ENCODE results near the gene SCN2B. TPM values are rescaled to one million over a fixed set of nuclear protein-coding genes. Genes with fewer than 3 reads are reported as not detected.

Gene SCN2B
- total RNA-seq, 1 experiment from 2014 or later = not detected

DNA sequence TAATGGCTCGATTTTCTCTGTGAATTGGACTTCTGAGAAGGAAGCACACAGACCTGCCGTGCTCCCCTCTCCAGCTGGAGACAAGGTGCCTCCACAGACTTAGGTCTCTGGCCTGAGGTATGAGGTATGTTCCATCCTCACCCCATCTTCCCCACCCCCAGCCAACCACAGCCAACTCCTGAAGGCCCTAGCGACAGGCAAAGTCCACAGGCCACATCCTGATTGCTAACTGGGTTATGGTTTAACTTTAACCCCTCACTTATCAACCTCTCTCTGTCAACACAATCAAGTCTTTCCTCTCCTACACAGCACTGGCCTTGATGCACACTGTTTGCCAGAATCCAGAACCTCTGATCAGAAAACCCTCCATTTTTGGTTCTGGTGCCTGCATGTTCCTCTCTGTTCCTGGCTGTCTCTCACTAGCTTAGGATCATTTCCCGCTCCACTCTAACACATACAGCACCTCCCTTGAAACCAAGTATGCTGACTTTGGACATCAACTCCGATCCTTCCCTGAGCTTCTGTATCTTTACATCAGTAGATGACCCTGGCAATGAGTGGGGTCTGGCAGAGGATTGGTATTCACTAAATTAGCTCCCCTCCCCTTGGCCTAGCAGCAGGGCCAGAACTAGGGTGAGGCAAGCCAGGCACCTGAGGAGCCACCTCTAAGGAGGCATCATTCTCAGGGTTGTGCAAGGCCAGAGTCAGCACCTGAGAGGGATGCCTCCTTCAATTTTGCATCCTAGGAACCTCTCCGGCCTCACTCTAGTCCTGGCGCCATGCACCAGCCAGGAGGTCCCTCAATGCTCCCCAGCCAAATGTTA is 26.4 kb upstream of the SCN2B start:
- no peaks in the 10 kb centered on the region for H3K79me2 ChIP-seq (ENCODE audit: low read length)
- H3K4me2 ChIP-seq (ENCODE audit: low read depth, low read length, poor library complexity, severe bottlenecking) = no peak overlapping the region
- H3K9ac ChIP-seq (ENCODE audit: low read length) = no peak overlapping the region
- H3K27me3 ChIP-seq (ENCODE audit: low read length) = no peaks in the 10 kb centered on the region
- no peak for DNase-seq
- H3K9me3 ChIP-seq (ENCODE audit: low read length) = no peaks in the 10 kb centered on the region
- H3K27ac ChIP-seq (ENCODE audit: low read length) = no peak overlapping the region
- no peaks in the 10 kb centered on the region for H3K9me2 ChIP-seq (replicated peaks; ENCODE audit: insufficient read depth, low read length)
- H3K4me1 ChIP-seq (ENCODE audit: low read length) = peaks cover 29% of the 10 kb centered on the region
- H3K36me3 ChIP-seq (ENCODE audit: insufficient read depth, low read length) = no peaks in the 10 kb centered on the region
- no peaks in the 10 kb centered on the region for H4K20me1 ChIP-seq (ENCODE audit: insufficient read depth, low read depth, low read length)
- H3K4me3 ChIP-seq (ENCODE audit: low read length) = no peak overlapping the region
- no peak overlapping the region for H2AFZ ChIP-seq (ENCODE audit: low read length)

DNA sequence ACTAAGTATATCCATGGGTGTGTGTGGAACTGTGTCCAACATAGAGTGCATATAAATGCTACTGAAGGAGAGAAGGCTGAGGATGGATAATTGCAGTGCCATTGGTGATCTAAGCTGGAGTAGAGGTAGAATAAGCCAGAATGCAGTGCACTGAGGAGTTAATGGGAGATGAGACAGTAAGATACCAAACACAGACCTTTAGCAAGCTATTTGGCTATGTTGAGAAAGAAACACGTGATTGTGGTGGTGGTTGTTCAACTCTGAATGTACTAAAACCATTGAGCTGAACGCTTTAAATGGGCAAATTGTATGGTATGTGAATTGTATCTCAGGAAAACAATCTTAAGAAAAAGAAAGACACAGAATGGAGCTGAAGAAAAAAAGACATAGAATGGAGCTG is 25.5 kb upstream of the SCN2B start:
- H3K4me3 ChIP-seq (ENCODE audit: low read length) = no peak overlapping the region
- no peaks in the 10 kb centered on the region for H3K79me2 ChIP-seq (ENCODE audit: low read length)
- no peak overlapping the region for H3K27ac ChIP-seq (ENCODE audit: low read length)
- H3K9me3 ChIP-seq (ENCODE audit: low read length) = no peaks in the 10 kb centered on the region
- H3K4me1 ChIP-seq (ENCODE audit: low read length) = peaks cover 33% of the 10 kb centered on the region
- no peak overlapping the region for H3K9ac ChIP-seq (ENCODE audit: low read length)
- no peaks in the 10 kb centered on the region for H3K27me3 ChIP-seq (ENCODE audit: low read length)
- no peaks in the 10 kb centered on the region for H3K36me3 ChIP-seq (ENCODE audit: insufficient read depth, low read length)
- no peak overlapping the region for H3K4me2 ChIP-seq (ENCODE audit: low read depth, low read length, poor library complexity, severe bottlenecking)
- H2AFZ ChIP-seq (ENCODE audit: low read length) = no peak overlapping the region
- no peak for DNase-seq
- no peaks in the 10 kb centered on the region for H3K9me2 ChIP-seq (replicated peaks; ENCODE audit: insufficient read depth, low read length)
- no peaks in the 10 kb centered on the region for H4K20me1 ChIP-seq (ENCODE audit: insufficient read depth, low read depth, low read length)

DNA sequence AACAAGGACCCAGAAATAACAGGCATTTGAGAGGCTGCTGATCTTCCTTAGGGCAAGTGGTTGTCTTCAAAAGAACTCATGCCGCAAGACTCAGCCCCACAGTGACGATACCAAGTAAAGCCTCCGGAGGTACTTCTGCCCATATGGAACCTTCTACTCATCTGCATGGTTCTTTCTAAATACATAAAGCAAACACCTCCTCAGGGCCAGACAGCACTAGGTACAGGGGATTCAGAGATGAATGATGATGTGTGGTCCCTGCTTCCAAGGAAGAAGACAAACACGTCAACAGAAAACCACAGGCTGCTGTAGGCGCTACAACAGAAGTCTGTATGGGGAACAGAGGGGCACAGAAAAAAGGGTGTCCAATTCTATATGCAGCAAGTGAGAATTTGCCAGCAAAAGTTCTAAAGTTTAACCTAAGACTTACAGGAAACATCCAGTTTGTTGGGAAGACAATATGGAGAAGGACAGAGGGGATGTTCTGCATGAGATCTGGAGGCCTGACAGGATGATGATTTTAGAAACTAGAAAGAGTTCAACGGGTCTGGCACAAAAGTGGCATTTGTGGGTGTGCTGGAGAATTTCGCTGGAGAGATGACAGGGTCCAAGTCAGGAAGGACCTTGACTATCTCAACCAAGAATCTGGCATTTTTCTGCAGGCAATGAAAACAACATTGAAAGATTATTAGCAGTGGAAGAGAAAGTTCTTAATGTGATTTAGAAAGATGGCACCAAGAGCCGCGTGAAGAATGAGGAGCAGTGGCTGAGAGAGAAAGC is 24.7 kb upstream of the SCN2B start:
- Histone ChIP-seq H3K36me3 (ENCODE audit: insufficient read depth, low read length) (no peaks in the 10 kb centered on the region), H3K9me2 (replicated peaks; ENCODE audit: insufficient read depth, low read length) (no peaks in the 10 kb centered on the region), H3K27ac (ENCODE audit: low read length) (no peak overlapping the region), H3K79me2 (ENCODE audit: low read length) (no peaks in the 10 kb centered on the region), H4K20me1 (ENCODE audit: insufficient read depth, low read depth, low read length) (no peaks in the 10 kb centered on the region), H3K9me3 (ENCODE audit: low read length) (no peaks in the 10 kb centered on the region), H3K27me3 (ENCODE audit: low read length) (no peaks in the 10 kb centered on the region), H3K4me2 (ENCODE audit: low read depth, low read length, poor library complexity, severe bottlenecking) (no peak overlapping the region), H3K4me3 (ENCODE audit: low read length) (no peak overlapping the region), H3K4me1 (ENCODE audit: low read length) (peaks cover 24% of the 10 kb centered on the region), H2AFZ (ENCODE audit: low read length) (no peak overlapping the region), H3K9ac (ENCODE audit: low read length) (no peak overlapping the region)
- DNase-seq = no peak

DNA sequence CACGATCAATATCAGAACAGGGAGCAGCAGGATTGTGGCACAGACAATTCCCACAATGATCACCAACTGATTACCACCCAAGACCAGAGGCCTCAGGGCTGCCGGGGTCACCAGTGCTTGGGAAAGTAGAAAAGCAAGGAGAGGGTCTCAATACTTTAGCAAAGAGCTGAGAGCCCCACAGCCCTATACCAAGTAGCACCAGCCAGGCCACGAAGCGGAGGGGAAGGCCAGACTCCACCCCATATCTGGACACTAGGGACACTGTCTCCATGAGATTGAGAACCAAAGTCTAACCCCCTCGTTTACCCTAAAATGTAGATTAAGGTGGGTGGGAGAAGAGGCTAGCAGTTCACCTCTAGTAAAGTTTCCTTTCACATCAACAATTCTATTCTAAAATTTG is 24.1 kb upstream of the SCN2B start:
- Histone ChIP-seq H3K4me3 (ENCODE audit: low read length) (no peak overlapping the region), H3K9me2 (replicated peaks; ENCODE audit: insufficient read depth, low read length) (no peaks in the 10 kb centered on the region), H3K79me2 (ENCODE audit: low read length) (no peaks in the 10 kb centered on the region), H3K9me3 (ENCODE audit: low read length) (no peaks in the 10 kb centered on the region), H3K27ac (ENCODE audit: low read length) (no peak overlapping the region), H3K4me1 (ENCODE audit: low read length) (peaks cover 23% of the 10 kb centered on the region), H3K36me3 (ENCODE audit: insufficient read depth, low read length) (no peaks in the 10 kb centered on the region), H4K20me1 (ENCODE audit: insufficient read depth, low read depth, low read length) (no peaks in the 10 kb centered on the region), H3K27me3 (ENCODE audit: low read length) (no peaks in the 10 kb centered on the region), H3K9ac (ENCODE audit: low read length) (no peak overlapping the region), H2AFZ (ENCODE audit: low read length) (no peak overlapping the region), H3K4me2 (ENCODE audit: low read depth, low read length, poor library complexity, severe bottlenecking) (no peak overlapping the region)
- no peak for DNase-seq

DNA sequence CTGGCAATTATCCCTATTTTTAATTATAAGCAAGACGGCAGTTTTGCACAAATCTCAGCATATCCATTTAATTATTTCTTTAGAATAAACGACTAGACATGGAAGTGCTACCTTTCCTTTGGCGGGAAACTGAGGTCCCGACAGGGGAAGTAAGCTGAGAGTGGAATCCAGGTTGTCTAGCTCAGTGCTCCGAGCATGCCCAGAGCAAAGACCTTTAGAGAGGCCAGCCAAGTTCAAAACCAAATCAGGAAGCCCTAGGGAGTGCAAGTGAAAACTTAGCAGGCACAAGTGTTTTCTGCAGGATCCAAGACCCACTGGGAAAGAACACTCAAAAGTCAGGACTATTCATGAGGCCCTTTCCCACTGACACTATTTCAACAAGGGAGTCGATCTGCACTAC is 22.7 kb upstream of the SCN2B start:
- Histone ChIP-seq H3K4me3 (ENCODE audit: low read length) (no peak overlapping the region), H3K9me2 (replicated peaks; ENCODE audit: insufficient read depth, low read length) (no peaks in the 10 kb centered on the region), H2AFZ (ENCODE audit: low read length) (no peak overlapping the region), H3K27ac (ENCODE audit: low read length) (peak overlapping the region; percentile 61; the same call in 1 of the 2 replicates), H4K20me1 (ENCODE audit: insufficient read depth, low read depth, low read length) (no peaks in the 10 kb centered on the region), H3K36me3 (ENCODE audit: insufficient read depth, low read length) (no peaks in the 10 kb centered on the region), H3K79me2 (ENCODE audit: low read length) (no peaks in the 10 kb centered on the region), H3K4me2 (ENCODE audit: low read depth, low read length, poor library complexity, severe bottlenecking) (no peak overlapping the region), H3K9me3 (ENCODE audit: low read length) (no peaks in the 10 kb centered on the region), H3K9ac (ENCODE audit: low read length) (no peak overlapping the region), H3K27me3 (ENCODE audit: low read length) (no peaks in the 10 kb centered on the region), H3K4me1 (ENCODE audit: low read length) (peaks cover 23% of the 10 kb centered on the region)
- no peak for DNase-seq

DNA sequence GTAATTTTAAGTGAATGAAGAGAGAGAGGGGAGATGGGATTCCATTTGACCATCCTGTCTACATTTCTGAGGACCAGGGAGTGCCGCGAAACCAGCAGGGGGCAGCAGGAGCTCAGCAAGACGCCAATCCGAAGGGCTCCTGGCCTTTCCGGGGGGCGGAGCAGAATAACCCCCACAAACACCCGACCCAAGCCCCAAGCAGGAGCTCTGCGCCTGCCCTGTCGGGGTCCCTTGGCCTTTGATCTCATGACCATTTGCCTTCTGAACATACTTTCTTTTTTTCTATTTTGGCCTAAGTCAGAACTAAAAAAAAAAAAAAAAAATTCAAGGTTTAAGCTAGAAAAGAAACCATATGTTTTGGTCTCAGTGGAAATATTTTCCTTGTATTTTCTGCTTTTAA is 21.9 kb upstream of the SCN2B start:
- Histone ChIP-seq H3K36me3 (ENCODE audit: insufficient read depth, low read length) (no peaks in the 10 kb centered on the region), H3K4me1 (ENCODE audit: low read length) (peaks cover 23% of the 10 kb centered on the region), H3K9me2 (replicated peaks; ENCODE audit: insufficient read depth, low read length) (no peaks in the 10 kb centered on the region), H4K20me1 (ENCODE audit: insufficient read depth, low read depth, low read length) (no peaks in the 10 kb centered on the region), H3K9me3 (ENCODE audit: low read length) (no peaks in the 10 kb centered on the region), H3K27me3 (ENCODE audit: low read length) (no peaks in the 10 kb centered on the region), H2AFZ (ENCODE audit: low read length) (peak overlapping the region; percentile 12; the same call in 1 of the 2 replicates), H3K9ac (ENCODE audit: low read length) (no peak overlapping the region), H3K4me3 (ENCODE audit: low read length) (no peak overlapping the region), H3K4me2 (ENCODE audit: low read depth, low read length, poor library complexity, severe bottlenecking) (peak overlapping the region; percentile 54), H3K79me2 (ENCODE audit: low read length) (no peaks in the 10 kb centered on the region), H3K27ac (ENCODE audit: low read length) (peak overlapping the region; percentile 61; the same call in 1 of the 2 replicates)
- DNase-seq = peak; percentile 88

DNA sequence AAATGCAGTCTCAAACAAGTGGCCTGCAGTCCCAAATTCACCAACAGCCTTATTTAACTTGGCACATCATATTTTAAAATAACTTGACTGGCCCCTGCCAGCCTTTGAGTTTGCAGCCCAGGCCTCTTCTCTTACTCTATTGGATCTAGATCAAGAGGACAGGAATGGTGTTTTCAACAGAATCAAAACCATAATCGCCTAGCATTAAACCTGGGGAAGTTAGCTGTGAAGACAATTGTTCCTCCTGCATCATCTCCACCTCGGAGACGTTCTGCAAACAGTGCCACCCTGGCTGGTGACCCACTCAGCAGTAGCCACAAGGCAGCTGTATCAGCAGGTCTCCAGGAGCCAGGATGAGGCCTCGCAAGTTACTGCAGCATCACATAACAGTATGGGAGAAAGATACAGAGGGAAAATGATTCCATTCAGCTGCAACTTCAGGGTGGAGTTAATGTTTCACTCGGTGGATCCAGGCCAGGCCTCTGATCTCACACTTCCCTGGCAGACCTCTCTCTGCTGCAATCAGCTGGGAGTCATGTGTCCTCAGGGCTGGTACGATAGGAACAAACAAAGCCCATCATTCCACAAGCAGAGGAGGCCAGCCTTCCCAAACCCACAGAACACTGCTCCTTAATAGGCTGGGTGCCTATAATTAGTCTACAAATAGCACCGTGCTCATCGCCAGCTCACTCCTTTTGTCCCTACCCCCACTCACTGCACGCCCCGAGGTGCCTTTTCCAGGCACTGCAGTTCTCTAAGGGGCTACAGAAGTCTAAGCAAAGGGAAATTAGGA is 18.6 kb upstream of the SCN2B start:
- Histone ChIP-seq H3K9ac (ENCODE audit: low read length) (no peak overlapping the region), H4K20me1 (ENCODE audit: insufficient read depth, low read depth, low read length) (no peaks in the 10 kb centered on the region), H3K27me3 (ENCODE audit: low read length) (no peaks in the 10 kb centered on the region), H3K79me2 (ENCODE audit: low read length) (no peaks in the 10 kb centered on the region), H3K4me2 (ENCODE audit: low read depth, low read length, poor library complexity, severe bottlenecking) (no peak overlapping the region), H3K4me1 (ENCODE audit: low read length) (peaks cover 20% of the 10 kb centered on the region), H3K27ac (ENCODE audit: low read length) (no peak overlapping the region), H3K36me3 (ENCODE audit: insufficient read depth, low read length) (no peaks in the 10 kb centered on the region), H3K4me3 (ENCODE audit: low read length) (no peak overlapping the region), H3K9me3 (ENCODE audit: low read length) (no peaks in the 10 kb centered on the region), H3K9me2 (replicated peaks; ENCODE audit: insufficient read depth, low read length) (no peaks in the 10 kb centered on the region), H2AFZ (ENCODE audit: low read length) (no peak overlapping the region)
- DNase-seq = no peak
